K562 (cell line): ENCODE results near the gene TACSTD2. TPM values are rescaled to one million over a fixed set of nuclear protein-coding genes. Genes with fewer than 3 reads are reported as not detected.
A peak's percentile ranks its signal among the peaks of the same experiment; 100 is the strongest.

ENCODE experiments used
- BACH1 ChIP-seq: fragments of 200-800 bp; sonication (Bioruptor generic); IDR thresholded peaks from 2 replicates; pipeline ENCODE4 v1.6.1; 2016; ENCODE audit warnings: missing genetic modification characterization, missing compliant biosample characterization
- BHLHE40 ChIP-seq: IDR thresholded peaks from 2 replicates; pipeline ENCODE4 v1.6.1; 2011; ENCODE audit warnings: low read length, improper control_type of control experiment
- CHCHD3 ChIP-seq: fragments of 250-450 bp; sonication (Bioruptor Pico); IDR thresholded peaks from 2 replicates; pipeline ENCODE4 v2.1.2; 2022; ENCODE audit warnings: mild to moderate bottlenecking
- CREB3 ChIP-seq: fragments of 450-650 bp; conservative IDR thresholded peaks from 2 replicates; pipeline ENCODE4 v1.6.1; 2016; ENCODE audit warnings: missing genetic modification characterization, low read depth, mild to moderate bottlenecking, missing compliant biosample characterization, moderate library complexity
- HDAC8 ChIP-seq: fragments of 450-650 bp; IDR thresholded peaks from 2 replicates; pipeline ENCODE4 v1.6.1; 2016; ENCODE audit warnings: mild to moderate bottlenecking, missing genetic modification characterization, moderate library complexity, missing compliant biosample characterization
- IRF2 ChIP-seq: sonication (generic); formaldehyde crosslinking; IDR thresholded peaks from 2 replicates; pipeline ENCODE4 v1.8.1; 2022; ENCODE audit warnings: mild to moderate bottlenecking, missing genetic modification reagents
- MBD2 ChIP-seq: sonication (generic); IDR thresholded peaks from 2 replicates; pipeline ENCODE4 v1.6.1; 2016; ENCODE audit warnings: low read depth, borderline replicate concordance
- MECOM ChIP-seq: fragments of 250-450 bp; sonication (Bioruptor Pico); IDR thresholded peaks from 2 replicates; pipeline ENCODE4 v1.8.0; 2022; ENCODE audit warnings: inconsistent platforms
- NFE2 ChIP-seq: IDR thresholded peaks from 2 replicates; pipeline ENCODE4 v1.6.1; 2014; ENCODE audit warnings: antibody characterized with exemption, low read depth
- NFRKB ChIP-seq: fragments of 450-650 bp; IDR thresholded peaks from 2 replicates; pipeline ENCODE4 v1.6.1; 2016; ENCODE audit warnings: low read depth
- NONO ChIP-seq, 2 experiments: fragments of 200-400 bp in 1 of 2; fragments of 450-650 bp in 1 of 2; formaldehyde crosslinking in 1 of 2; IDR thresholded peaks; 2 replicates each; pipeline ENCODE4 v1.6.1; 2017; ENCODE audit warnings: low read depth in 2 of 2, mild to moderate bottlenecking in 2 of 2, moderate library complexity in 2 of 2, low read length in 1 of 2
- SIX5 ChIP-seq, 2 experiments: IDR thresholded peaks; 2 replicates each; pipeline ENCODE4 v1.6.1; 2011; ENCODE audit warnings: low read length in 2 of 2, borderline replicate concordance in 1 of 2, low read depth in 1 of 2, mild to moderate bottlenecking in 1 of 2, moderate library complexity in 1 of 2; ENCODE audit not compliant: insufficient read depth in 1 of 2
- SMAD3 ChIP-seq: fragments of 450-650 bp; formaldehyde crosslinking; conservative IDR thresholded peaks from 2 replicates; pipeline ENCODE4 v1.4.0; 2020; ENCODE audit warnings: mild to moderate bottlenecking
- TFAP4 ChIP-seq: sonication (generic); formaldehyde crosslinking; IDR thresholded peaks from 2 replicates; pipeline ENCODE4 v1.8.0; 2022; ENCODE audit warnings: missing genetic modification reagents, mild to moderate bottlenecking, moderate library complexity, borderline replicate concordance
- THRB ChIP-seq: fragments of 450-650 bp; formaldehyde crosslinking; conservative IDR thresholded peaks from 2 replicates; pipeline ENCODE4 v1.4.0; 2022; ENCODE audit warnings: mild to moderate bottlenecking, missing genetic modification characterization
- TSC22D4 ChIP-seq: fragments of 450-650 bp; IDR thresholded peaks from 2 replicates; pipeline ENCODE4 v1.6.1; 2016; ENCODE audit warnings: missing genetic modification characterization, missing biosample characterization, control low read depth
- ZBTB26 ChIP-seq: fragments of 450-650 bp; formaldehyde crosslinking; IDR thresholded peaks from 2 replicates; pipeline ENCODE4 v1.4.0; 2022; ENCODE audit warnings: missing genetic modification characterization
- ZNF507 ChIP-seq: conservative IDR thresholded peaks from 2 replicates; pipeline ENCODE4 v1.6.1; 2017; ENCODE audit warnings: missing genetic modification characterization, missing compliant biosample characterization
- ZSCAN32 ChIP-seq: fragments of 450-650 bp; formaldehyde crosslinking; IDR thresholded peaks from 2 replicates; pipeline ENCODE4 v1.4.0; 2020; ENCODE audit warnings: mild to moderate bottlenecking, moderate library complexity
- polyA plus RNA-seq, 8 experiments: library from polyadenylated mRNA; depleted of rRNA in 4 of 8; stranded (reverse) in 5 of 8; unstranded in 3 of 8; fragments of >200 nt; fragmentation: Nextera tagmentation in 2 of 8; fragmentation: Illumina TruSeq in 1 of 8; extraction: Ambion mirVana in 2 of 8; extraction: Trizol in 1 of 8; gene quantifications; 2 replicates each; pipeline versions ENCODE4 v1.2.1 to v1.2.3, GENCODE V29; 2011 to 2014; ENCODE audit warnings: inconsistent platforms in 1 of 8, missing spikeins in 1 of 8
- total RNA-seq, 7 experiments: library from RNA; depleted of rRNA in 6 of 7; stranded (reverse); fragments of >200 nt in 6 of 7; fragmentation: Illumina TruSeq in 2 of 7; extraction: Trizol in 2 of 7; gene quantifications; 2 replicates each; pipeline versions ENCODE4 v1.2.1 to v1.2.3, GENCODE V29; 2011 to 2021; ENCODE audit warnings: low replicate concordance in 1 of 7

TACSTD2 gene
- total and polyA plus RNA-seq, 9 of the 15 experiments (the other 6 are each of a cell fraction or from before 2014, with no cell fraction given), result 0.04 to 0.31 TPM; not detected in 7

GRCh38 chr1:58546520-58547308 is 30.3 kb downstream of the TACSTD2 start, which contains the start of gene OMA1 (continued):
- TF ChIP-seq NONO (IDR thresholded peaks at IDR 0.05; ENCODE audit: low read depth in 2 of 2, low read length in 1 of 2) (0 out of 4 replicates have a peak, but pooled peaks of 1 of the 2 experiments have one; percentile 32), SIX5 (IDR thresholded peaks at IDR 0.05; ENCODE audit: borderline replicate concordance in 1 of 2, insufficient read depth in 1 of 2, low read depth in 1 of 2, low read length in 2 of 2) (0 out of 4 replicates have a peak, but pooled peaks of 1 of the 2 experiments have one; percentile 8), MBD2 (peak; percentile 46; the same call in 1 of the 2 replicates), NFE2 (no peak), HDAC8 (no peak), BACH1 (no peak), TFAP4 (CRISPR knock-in tag) (peak; percentile 96), CREB3 (tag) (no peak), BHLHE40 (no peak), MECOM (CRISPR knock-in tag) (no peak), THRB (CRISPR knock-in tag) (no peak), IRF2 (CRISPR knock-in tag) (no peak), NFRKB (no peak), ZNF507 (no peak), ZBTB26 (CRISPR knock-in tag) (no peak), ZSCAN32 (CRISPR knock-in tag) (no peak), CHCHD3 (CRISPR knock-in tag) (no peak), SMAD3 (CRISPR knock-in tag) (no peak), TSC22D4 (tag) (no peak)
